Type B pancreatic cell (in vitro differentiated cells): Measurements from ENCODE around the gene MSN. TPM values are rescaled to one million over a fixed set of nuclear protein-coding genes. Genes with fewer than 3 reads are reported as not detected.

Experiments used
- DNase-seq: peaks from one replicate; pipeline ENCODE4 v3.0.0; 2021; ENCODE audit warnings: mixed read lengths; ENCODE audit not compliant: unreplicated experiment; ENCODE audit errors: extremely low spot score
- H3K27ac Mint-ChIP-seq: 2 replicates; pipeline ENCODE4 v1.8.0; 2021; ENCODE audit warnings: mild to moderate bottlenecking, mixed read lengths
- H3K27me3 Mint-ChIP-seq: 2 replicates; pipeline ENCODE4 v1.8.0; 2021; ENCODE audit warnings: mixed read lengths
- H3K36me3 Mint-ChIP-seq: 2 replicates; pipeline ENCODE4 v1.8.0; 2021; ENCODE audit warnings: mixed read lengths
- H3K4me1 Mint-ChIP-seq: one replicate; pipeline ENCODE4 v1.8.0; 2021; ENCODE audit warnings: mixed read lengths; ENCODE audit not compliant: unreplicated experiment
- H3K4me3 Mint-ChIP-seq: 2 replicates; pipeline ENCODE4 v1.8.0; 2021; ENCODE audit warnings: mild to moderate bottlenecking, mixed read lengths
- H3K9me3 Mint-ChIP-seq: 2 replicates; pipeline ENCODE4 v1.8.0; 2021; ENCODE audit warnings: mixed read lengths
- CTCF ChIP-seq: fragments of 200-600 bp; sonication (generic); conservative IDR thresholded peaks from 2 replicates; pipeline ENCODE4 v1.5.0; 2021; ENCODE audit warnings: antibody characterized with exemption, mild to moderate bottlenecking
- total RNA-seq: library from RNA; stranded (reverse); gene quantifications from 2 replicates; pipeline ENCODE4 v1.2.1, GENCODE V29; 2021; ENCODE audit warnings: low replicate concordance

MSN gene
- total RNA-seq, 1 donor from 2014 or later: 80.7 TPM

GRCh38 chrX:65677954-65678469, 10.6 kb downstream of the MSN start:
- H3K27ac Mint-ChIP-seq: no peak overlapping the region
- no peak for DNase-seq
- no peaks in the 10 kb centered on the region for H3K36me3 Mint-ChIP-seq
- H3K4me1 Mint-ChIP-seq: no peaks in the 10 kb centered on the region
- no peak for TF ChIP-seq CTCF
- H3K9me3 Mint-ChIP-seq: no peaks in the 10 kb centered on the region
- no peak overlapping the region for H3K4me3 Mint-ChIP-seq
- no peaks in the 10 kb centered on the region for H3K27me3 Mint-ChIP-seq

DNA sequence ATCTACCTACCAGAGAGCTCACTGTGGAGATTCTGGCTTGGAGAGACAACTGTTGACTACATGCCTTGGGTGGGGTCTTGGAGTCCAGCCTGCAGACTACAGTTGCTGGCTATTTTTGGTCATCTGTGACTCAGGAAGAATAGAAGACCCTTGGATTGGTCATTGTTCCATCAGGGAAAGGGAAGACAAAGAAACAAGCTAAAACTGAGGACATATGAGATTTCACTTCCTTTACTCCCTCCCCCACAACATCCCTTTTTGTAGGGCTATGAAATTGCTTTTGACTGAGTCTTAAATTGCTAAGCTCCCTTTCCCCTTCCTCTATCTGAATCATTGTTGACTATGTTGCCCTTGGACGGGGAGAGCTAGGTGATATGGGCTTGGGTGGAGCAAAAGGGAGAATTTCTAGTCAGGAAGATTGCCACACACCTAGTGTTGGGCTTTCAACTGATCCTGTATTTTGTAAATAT, 11.7 kb downstream of the MSN start:
- H3K36me3 Mint-ChIP-seq: no peaks in the 10 kb centered on the region
- no peaks in the 10 kb centered on the region for H3K4me1 Mint-ChIP-seq
- no peak for TF ChIP-seq CTCF
- no peak for DNase-seq
- H3K4me3 Mint-ChIP-seq: no peak overlapping the region
- no peak overlapping the region for H3K27ac Mint-ChIP-seq
- no peaks in the 10 kb centered on the region for H3K27me3 Mint-ChIP-seq
- no peaks in the 10 kb centered on the region for H3K9me3 Mint-ChIP-seq

GRCh38 chrX:65681810-65682209, 14.4 kb downstream of the MSN start:
- Mint-ChIP-seq H3K27me3 (no peaks in the 10 kb centered on the region), H3K36me3 (no peaks in the 10 kb centered on the region), H3K9me3 (no peaks in the 10 kb centered on the region), H3K4me1 (no peaks in the 10 kb centered on the region), H3K4me3 (no peak overlapping the region), H3K27ac (no peak overlapping the region)
- TF ChIP-seq CTCF: no peak
- no peak for DNase-seq

DNA sequence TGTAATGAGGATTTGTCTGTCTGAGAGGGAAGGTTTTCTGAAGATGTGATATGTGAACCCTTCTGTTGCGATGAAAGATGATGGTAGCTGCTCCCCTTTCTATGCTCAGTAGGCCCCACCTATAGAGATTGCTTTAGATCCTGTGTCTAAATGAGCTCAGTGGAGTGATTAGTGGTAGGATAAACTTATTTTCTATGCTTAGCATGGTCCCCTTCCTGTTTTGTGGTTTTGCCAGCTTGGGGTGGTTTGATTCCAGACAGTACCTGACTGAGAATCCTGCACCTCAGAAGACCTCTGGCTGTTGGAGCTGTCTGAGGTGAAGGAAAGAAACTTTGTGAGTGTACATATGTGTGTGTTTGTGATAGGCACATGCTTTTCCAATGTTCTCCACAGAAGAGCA, 17.7 kb downstream of the MSN start:
- no peaks in the 10 kb centered on the region for H3K27me3 Mint-ChIP-seq
- no peaks in the 10 kb centered on the region for H3K4me1 Mint-ChIP-seq
- H3K9me3 Mint-ChIP-seq: peaks cover 6% of the 10 kb centered on the region
- DNase-seq: no peak
- H3K27ac Mint-ChIP-seq: no peak overlapping the region
- no peak for TF ChIP-seq CTCF
- H3K4me3 Mint-ChIP-seq: no peak overlapping the region
- H3K36me3 Mint-ChIP-seq: no peaks in the 10 kb centered on the region

DNA sequence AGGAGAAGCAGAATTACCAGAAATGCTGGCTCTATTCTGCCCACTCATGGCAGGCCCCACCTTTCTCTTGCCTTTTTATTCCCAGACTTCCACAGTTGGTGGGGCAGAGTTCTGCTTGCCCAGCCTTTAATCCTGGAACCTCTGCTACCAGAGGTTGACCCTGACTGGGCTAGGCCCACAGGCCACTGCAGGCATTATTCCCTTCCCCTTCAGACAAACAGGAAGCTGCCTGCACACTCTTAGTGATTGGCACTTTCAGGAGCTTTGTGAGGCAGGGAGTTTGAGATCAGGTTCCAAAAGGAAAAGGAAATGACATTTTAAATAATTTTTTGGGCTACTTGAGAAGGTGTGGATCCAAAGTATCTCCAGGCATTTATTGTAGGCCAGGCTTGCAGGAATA, 18.8 kb downstream of the MSN start:
- no peaks in the 10 kb centered on the region for H3K36me3 Mint-ChIP-seq
- H3K4me1 Mint-ChIP-seq: no peaks in the 10 kb centered on the region
- no peak for DNase-seq
- TF ChIP-seq CTCF: no peak
- H3K27me3 Mint-ChIP-seq: no peaks in the 10 kb centered on the region
- H3K27ac Mint-ChIP-seq: no peak overlapping the region
- H3K4me3 Mint-ChIP-seq: no peak overlapping the region
- peaks cover 8% of the 10 kb centered on the region for H3K9me3 Mint-ChIP-seq

- no peak for TF ChIP-seq CTCF
- no peak for DNase-seq
- Mint-ChIP-seq H3K4me1 (no peaks in the 10 kb centered on the region), H3K9me3 (peaks cover 8% of the 10 kb centered on the region), H3K36me3 (peaks cover 3% of the 10 kb centered on the region), H3K4me3 (no peak overlapping the region), H3K27me3 (no peaks in the 10 kb centered on the region), H3K27ac (no peak overlapping the region)
Observed at GRCh38 chrX:65687367-65687766, 19.9 kb downstream of the MSN start.
